T-helper 1 cell treated with Interleukin-12 subunit alpha and Interleukin-12 subunit beta and Interleukin-4 antibody, amounts not matched to agents 30 μg/mL and 1 μg/mL, for 36 hours (primary cell): ENCODE data around the gene OR1S2.

Experiments used
- H3K27ac Mint-ChIP-seq: one replicate; pipeline ENCODE4 v1.8.0; 2021; ENCODE audit warnings: mild to moderate bottlenecking, mixed read lengths
- H3K27me3 Mint-ChIP-seq: one replicate; pipeline ENCODE4 v1.8.0; 2021; ENCODE audit warnings: low read depth, mixed read lengths
- H3K36me3 Mint-ChIP-seq: one replicate; pipeline ENCODE4 v1.8.0; 2021; ENCODE audit warnings: low read depth, mixed read lengths
- H3K4me1 Mint-ChIP-seq: one replicate; pipeline ENCODE4 v1.8.0; 2021; ENCODE audit warnings: low read depth, mixed read lengths
- H3K4me3 Mint-ChIP-seq: one replicate; pipeline ENCODE4 v1.8.0; 2021; ENCODE audit warnings: mild to moderate bottlenecking, moderate library complexity, mixed read lengths
- H3K9me3 Mint-ChIP-seq: one replicate; pipeline ENCODE4 v1.8.0; 2021; ENCODE audit warnings: mixed read lengths

The OR1S2 gene

GRCh38 chr11:58165504-58166106, 38.3 kb downstream of the OR1S2 start:
- Mint-ChIP-seq H3K36me3 (no peaks in the 10 kb centered on the region), H3K9me3 (no peaks in the 10 kb centered on the region), H3K4me1 (no peaks in the 10 kb centered on the region), H3K4me3 (no peak overlapping the region), H3K27ac (no peak overlapping the region), H3K27me3 (peaks cover 3% of the 10 kb centered on the region)

GRCh38 chr11:58164990-58165389, 39.0 kb downstream of the OR1S2 start:
- Mint-ChIP-seq H3K27me3 (peaks cover 3% of the 10 kb centered on the region), H3K9me3 (no peaks in the 10 kb centered on the region), H3K36me3 (no peaks in the 10 kb centered on the region), H3K4me1 (no peaks in the 10 kb centered on the region), H3K27ac (no peak overlapping the region), H3K4me3 (no peak overlapping the region)

DNA sequence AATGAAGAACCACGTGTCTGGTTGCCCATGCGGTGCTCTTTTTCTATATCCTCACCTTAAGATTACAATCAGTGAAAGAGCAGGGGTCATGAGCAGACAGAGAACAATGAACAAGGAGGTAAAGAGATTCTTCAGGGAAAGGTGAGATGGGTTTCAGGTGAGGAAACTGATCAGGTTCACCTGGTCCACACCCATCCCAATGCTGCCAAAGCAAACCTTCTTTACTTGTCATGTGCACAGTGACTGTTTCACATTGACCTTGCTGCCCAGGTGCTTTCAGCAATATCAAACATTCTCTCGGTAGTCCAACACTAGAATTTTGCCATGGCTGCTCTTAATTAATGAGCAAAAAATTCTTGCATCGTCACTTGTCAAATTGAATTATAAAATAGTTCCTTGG, 39.6 kb downstream of the OR1S2 start:
- Mint-ChIP-seq H3K4me3 (no peak overlapping the region), H3K27me3 (no peaks in the 10 kb centered on the region), H3K36me3 (no peaks in the 10 kb centered on the region)

More for the DNA sequence above, 39.6 kb downstream of the OR1S2 start:
- H3K4me1 Mint-ChIP-seq: no peaks in the 10 kb centered on the region
- no peak overlapping the region for H3K27ac Mint-ChIP-seq
- no peaks in the 10 kb centered on the region for H3K9me3 Mint-ChIP-seq
